GM18858 (cell line): ENCODE data around the gene ERG.

ENCODE experiments used
- ATAC-seq: cut with Tn5 transposase; IDR thresholded peaks from one replicate; pipeline ENCODE4 v1.9.1; 2021; ENCODE audit not compliant: unreplicated experiment

ERG gene

DNA sequence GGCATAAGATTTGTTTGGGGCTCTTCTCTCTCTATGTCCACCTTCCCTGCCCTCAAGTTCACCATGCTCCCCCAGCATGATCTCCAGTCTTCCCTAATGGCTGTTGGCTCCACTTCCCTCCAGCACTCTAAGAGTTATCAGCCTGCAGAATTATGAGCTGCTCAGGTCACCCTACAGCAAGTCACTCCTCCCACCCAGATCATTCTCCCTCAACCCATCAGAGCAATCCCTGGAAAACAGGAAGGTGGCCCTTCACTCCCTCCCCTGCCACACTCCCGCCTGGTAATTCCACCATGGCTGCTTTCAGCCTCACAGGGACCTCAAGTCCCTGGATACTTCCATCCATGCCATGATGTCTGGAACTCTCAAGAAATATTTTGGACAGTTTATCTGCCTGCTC, 137.0 kb downstream of the ERG start:
- no peak for ATAC-seq

DNA sequence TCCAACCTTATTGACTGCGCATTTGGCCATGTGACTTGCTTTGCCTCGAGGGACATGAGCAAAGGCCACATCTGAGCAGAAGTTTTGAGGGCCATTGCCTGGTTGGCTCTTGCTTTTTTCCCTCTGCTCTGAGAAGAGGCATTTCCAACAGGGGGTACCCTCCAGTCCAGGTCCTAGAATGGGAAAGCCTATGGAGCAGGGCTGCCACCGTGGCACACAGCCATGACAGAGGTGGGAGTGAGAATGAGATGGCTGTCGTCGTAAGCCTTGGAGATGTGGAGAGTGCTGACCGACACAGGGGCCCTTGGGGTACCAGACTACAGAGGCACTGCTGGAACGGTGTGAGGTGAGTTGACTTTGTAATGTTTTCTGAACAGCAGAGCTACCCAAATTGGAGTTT, 138.4 kb downstream of the ERG start:
- ATAC-seq, result no peak

DNA sequence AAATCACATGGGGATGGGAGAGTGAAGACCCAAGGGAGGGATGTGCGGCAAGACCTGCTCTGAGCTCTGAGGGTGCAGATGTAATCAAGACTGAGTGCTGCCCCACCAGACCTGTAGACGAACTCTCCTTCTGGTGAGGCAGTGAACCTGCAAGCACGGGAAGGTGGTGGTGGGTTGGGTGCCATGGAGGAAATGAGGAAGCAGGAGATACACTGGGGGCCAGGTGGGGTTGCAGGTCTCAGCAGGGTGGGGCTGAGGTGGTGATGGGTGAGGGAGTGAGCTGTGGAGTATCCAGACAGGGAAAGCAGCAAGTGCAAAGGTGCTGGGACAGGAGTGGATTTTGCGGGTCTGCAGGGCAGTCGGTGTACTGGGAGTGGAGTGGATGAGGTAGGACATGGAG, 139.2 kb downstream of the ERG start:
- no peak for ATAC-seq

DNA sequence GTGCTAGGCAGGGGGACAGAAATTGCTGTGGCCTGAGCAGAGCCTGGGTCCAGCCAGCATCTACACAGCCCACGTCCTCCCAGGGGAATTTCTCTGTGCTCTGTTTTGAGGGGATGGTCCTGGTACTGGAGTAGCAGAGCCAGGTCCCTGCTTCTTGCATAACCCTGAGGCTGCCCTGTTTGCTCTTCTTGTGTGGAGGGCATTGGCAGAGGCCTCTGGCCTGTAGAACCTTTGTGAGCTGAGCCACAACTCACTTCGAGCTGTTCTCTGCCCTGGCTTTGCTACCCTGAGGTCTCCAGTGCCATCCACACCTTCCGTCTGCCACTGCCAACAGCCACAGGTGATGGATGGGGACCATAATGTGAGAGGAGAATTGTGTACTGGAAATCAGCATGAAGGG, 139.6 kb downstream of the ERG start:
- no peak for ATAC-seq

DNA sequence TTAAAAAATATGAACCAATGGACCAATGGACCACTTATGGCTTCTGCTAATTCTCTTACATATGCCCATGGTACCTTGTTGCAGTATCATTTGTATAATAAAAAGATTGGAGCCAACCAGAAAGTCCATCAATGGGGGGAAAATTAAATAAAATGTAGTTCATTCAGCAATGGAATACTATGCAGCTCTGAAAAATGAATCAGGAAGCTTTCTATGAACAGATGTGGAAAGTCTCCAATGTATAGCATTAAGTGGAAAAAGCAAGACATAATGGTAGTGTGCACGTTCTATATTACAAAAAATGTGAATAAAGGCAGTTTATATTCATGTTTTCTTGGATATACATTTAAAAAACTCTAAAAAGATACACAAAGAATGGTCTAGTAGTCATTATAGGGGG, 140.2 kb downstream of the ERG start:
- ATAC-seq, result no peak

DNA sequence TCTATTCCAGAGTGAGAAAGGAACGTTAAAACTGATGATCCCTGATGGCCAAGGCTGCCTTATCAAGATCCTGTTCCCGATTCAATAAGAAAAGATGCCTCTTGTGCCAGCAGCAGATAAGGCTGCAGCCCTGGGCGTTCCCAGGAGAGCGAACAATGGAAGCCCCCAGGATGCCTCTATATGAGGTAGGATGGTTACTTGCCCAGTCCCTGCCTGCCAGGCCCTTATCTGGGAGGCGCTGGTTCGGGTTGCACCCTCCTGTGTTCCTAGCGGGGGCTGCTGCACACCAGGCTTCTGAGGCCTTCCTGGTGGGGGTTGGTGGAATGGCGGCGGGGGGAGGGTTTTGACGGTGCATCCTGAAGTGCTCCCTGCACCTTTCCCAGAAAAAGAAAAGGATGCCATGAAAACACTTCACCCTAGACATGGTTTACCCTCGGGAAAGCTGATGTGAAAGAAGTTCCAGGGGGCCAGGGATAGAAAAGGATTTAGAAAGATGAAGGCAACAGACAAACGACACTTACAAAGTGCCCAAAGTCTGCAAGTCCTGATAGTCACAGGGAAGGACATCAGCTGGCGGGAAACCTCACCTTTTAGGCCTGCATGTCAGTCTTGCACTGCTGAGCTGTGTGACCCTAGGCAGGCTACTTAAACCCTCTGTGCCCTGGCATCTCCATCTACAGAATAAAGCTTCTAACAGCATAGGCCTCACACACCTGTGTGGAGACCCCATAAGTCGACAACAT, 141.2 kb downstream of the ERG start:
- no peak for ATAC-seq

DNA sequence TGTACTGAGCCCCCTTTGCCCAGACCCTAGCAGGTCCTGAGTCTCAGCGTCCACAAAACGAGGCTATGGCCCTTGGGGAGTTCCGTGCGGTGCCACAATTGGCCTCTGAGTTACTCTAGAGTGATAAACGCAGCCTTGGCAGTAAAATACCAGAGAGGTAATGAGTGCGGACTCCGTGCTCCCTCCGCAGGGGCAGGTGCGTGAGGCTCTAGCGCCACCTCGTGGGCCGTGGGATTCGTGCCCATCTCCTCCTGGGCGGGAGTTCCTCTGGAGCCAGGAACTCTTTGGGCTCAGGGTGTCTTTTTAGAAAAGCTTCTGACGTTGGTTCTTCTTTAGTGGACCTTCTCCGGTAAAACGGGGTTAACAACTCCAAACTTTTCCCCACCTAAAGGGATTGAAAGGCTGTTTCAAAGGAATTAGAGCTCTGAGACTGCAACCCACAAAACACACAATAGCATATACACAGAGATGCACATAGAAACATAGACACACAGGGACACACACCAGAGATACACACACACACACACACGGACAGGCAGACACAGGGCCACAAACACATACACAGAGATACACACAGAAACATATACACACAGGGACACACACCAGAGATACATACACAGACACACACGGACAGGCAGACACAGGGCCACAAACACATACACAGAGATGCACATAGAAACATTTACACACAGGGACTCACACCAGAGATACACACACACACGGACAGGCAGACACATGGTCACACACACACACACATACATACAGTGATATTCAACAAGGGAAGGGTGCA, 142.1 kb downstream of the ERG start:
- ATAC-seq, result no peak

DNA sequence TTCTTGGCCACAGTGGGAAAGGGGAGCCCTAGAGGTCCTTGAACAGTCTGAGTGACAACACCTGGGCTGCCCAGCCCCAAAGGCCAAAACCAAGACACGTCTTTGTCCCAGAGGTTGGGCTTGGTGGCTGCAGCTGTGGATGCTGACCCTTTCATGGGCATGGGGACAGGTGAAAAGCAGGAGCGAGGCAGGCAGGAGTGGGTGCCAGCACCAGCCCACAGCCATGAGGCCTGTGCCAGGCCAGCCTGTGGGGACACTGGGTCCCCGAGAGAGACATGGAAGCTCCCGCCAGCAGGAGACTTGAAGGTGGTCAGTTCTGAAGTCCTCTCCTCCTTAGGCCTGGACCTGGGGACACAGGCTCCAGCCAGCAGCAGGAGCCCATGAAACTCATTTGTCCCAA, 142.9 kb downstream of the ERG start:
- ATAC-seq, result no peak

DNA sequence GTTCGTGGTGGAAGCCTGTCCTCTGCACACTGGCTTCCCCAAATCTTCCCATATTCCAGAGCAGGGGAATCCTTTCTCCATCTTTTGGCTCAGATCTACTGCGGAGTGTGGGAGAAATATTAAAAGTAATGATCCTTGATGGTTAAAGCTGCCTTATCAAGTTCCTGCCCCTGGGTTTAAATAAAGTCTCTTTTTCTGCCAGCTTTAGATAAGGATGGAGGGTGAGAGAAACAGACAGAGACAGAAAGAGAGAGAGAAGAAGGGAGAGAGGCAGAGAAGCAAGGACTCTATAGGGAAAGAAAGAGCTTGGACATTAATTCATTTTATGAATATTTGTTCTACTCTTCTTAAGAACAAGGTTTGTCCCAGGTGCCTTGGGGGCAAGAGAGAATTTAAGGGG, 143.5 kb downstream of the ERG start:
- no peak for ATAC-seq

DNA sequence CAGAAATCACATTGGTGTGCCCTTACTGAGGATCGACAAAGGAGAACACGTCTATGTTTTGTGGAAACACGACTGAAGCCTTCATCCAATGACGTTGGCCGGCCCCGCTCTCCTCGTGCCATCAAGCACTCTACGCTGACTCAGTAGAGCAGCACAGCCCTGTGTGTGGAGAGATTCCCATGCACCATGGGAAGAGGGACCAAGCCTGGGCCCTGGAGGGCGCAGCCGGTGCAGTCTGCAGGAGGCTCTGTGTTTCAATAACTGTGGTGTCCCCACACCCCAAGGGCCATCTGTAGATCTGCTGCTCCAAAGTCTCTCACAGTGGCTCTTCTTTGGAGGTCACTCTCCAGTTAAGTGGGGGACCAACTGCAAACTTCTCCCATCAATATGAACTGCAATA, 144.0 kb downstream of the ERG start:
- ATAC-seq, result no peak

DNA sequence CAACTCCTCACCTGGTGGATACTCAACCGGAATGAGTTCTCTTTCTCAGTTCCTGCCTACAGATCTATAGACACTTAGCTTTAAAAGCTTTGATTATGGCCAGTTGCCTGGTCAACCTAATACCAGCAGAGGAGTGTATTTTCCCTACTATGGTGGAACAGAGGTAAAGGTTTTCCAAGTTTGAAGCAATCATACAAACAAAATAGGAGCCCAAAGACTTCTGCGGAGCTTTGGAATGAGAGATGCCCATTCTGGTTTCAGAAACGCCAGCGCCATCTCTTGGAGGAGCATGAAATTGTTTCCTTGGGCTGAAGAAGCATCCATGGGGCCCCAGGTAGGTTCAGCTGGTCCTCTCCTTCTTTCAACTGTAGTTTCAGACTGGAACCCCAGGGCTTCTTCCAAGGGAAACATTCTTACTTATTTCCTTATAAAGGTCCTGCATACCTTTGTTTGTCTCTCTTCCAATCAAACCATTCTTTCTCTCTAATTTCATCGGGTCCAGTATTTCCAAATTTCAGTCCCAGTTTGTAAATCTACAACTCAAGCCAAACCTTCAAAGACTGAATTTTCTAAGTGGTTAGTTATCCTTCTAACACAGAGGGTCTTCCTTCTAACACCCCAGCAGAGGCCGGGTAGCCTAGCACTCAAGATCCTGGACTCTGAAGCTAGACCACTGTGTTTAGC, 145.6 kb downstream of the ERG start:
- no peak for ATAC-seq

DNA sequence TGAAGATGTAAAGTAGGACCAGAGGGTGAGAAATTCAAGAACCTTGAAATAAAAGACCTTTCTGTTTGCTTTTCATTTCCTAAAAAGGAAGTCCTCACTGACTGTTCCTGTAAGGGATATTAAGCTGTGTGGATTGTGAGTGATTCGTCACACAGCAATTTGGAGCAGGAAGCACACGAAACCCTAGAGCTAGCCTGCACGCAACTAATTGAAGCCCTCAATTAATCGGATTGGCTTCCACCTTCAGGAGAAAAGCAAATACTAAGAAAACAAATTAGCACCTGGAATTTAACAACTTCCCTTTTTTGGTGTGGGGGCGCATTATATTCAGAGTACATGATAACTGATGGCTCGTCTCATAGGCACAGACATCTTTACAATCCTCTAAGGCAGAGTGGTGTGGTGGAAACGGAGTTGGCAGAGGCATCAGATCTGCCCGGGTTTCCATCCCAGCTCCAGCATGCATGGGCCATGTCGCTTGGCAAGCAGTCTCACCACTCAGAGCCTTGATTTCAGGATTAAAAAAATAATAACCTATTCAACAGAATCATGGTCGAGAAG, 146.2 kb downstream of the ERG start:
- no peak for ATAC-seq

DNA sequence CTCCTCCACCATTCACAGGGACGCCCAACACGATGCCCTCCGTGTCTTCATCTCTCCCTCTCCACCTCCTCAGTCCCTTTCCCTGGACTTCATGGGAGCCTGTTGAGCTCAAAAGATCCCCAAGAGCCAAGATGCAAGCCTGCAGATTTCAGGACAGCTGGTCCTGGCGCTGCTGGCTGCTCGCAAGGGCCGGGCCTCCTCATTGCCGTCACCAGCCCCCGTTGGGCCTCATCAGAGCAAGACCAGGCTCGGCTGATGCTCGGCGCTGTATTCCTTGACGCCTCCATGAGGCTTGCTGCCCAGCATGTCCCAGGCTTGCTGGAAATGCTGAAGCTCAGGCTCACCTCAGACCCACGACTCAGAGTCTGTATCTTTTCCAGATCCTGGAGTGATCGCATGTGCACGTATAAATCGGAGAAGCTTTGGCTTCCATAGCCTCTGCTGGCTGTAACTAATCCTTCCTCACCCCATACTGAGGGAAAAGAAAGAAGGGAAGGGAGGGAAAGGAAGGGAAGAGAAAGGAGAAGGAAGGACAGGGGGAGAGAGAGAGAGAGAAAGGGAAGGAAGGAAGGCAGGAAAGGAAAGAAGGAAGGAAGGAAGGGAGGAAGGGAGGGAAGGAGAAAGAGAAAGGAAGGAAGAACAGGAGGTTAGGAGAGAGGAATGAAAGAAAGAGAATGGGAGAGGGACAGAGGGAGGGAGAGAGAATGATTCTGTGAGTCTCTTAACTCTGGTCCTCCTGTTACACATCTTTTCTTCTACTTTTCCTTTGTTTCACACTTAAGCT, 146.9 kb downstream of the ERG start:
- ATAC-seq, result no peak

DNA sequence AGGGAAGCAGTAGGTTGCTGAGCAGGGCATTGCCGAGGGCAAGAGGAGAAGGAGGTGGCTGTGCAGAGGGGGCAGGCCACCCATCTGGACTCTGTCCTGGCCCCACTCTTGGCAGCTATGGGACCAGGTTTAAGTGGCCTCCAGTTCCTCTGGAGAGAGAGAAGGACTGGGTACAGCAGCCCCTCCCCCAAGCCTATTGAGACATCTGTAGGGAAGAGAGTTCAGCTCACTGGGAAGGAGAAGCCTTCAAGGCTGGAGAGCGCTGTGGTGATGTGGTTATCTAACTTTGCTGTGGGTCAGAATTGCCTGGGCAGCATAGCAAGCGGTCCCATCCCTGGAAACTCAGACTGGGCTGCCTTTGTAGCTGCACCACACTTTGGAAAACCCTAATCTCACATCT, 147.6 kb downstream of the ERG start:
- no peak for ATAC-seq

DNA sequence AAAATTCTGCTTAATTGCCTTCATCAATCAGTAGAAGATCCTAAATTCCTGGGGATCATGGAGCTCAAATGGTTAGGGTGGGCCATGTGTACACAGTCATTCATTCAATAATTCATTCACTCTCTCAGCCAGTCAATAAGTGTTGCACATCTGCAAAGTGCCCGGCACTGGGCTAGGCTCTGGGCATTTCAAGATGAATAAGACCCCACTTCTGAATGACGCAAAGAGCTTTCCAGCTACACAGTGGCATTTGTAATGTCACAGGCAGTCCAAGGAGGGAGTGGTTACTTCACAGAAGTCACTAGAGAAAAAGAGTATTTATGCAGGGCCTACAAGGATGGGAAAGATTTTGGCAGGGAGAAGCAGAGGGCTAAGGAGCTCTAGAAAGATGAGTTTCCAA, 148.3 kb downstream of the ERG start:
- ATAC-seq, result no peak

DNA sequence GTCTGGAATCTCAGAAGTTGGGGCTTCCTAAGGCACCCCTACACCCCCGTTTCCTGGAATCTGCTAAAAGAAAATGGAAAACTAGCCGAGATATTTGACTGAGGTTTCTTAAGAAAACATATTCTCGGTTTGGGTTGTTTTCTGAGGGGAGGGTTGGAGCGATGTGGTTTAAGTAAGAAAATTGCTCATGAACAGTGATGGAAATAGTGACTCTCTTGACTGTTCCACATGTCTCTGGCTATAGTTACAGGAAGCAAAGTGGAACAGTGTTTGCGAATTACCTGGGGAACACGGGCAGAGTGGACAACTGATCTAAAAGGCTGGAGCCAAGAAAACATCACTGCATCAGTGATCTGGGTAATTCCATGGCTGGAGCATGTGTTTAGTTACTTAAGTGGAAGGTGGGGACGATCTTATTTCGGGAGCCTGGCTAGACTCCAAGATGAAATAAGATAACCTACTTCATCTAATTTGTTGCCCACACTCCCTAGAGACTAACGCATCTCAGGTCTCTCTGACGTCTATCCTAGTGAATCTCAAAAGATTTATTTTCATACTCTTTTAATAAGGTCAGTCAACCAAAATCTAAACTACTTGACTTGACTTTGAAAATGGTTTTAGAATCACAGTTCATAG, 149.0 kb downstream of the ERG start:
- no peak for ATAC-seq

DNA sequence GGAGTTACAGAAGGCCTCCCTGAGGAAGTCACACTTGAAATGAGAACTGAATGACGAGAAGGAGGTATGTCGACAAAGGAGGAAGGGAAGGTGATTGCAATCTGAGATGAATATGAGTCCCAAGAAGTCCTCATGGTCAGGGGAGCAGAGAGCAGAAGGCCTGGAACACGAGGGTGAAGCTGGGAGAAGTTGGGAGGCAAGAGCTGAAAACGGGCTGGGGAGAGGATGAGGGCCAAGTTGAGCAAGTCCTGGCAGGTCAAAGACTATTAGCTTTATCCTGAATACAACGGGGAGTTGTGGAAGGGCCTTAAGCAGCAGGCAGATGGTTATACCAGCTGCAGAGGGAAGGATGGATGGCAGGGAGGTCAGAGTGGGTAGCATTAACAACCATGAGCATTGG, 152.0 kb downstream of the ERG start:
- ATAC-seq, result no peak

DNA sequence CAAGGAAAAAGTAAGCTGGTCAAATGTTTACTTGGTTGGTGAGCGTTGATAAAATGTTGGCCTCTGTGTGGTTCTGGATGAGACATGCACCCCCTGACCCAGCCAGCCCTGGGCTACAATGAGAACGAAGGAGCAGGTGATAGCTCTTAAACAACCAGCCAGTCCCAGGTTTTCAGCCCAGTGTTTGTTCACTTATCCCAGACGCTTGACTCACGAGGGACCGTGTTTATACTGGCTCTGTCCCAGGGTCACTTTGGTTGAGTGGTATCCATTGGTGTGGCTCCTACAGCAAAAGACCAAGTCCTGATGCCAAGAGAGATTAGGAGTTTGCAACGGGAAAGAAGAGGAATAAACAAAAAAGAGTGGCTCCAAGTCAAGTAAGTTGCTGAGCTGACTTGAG, 154.6 kb downstream of the ERG start:
- ATAC-seq, result no peak

DNA sequence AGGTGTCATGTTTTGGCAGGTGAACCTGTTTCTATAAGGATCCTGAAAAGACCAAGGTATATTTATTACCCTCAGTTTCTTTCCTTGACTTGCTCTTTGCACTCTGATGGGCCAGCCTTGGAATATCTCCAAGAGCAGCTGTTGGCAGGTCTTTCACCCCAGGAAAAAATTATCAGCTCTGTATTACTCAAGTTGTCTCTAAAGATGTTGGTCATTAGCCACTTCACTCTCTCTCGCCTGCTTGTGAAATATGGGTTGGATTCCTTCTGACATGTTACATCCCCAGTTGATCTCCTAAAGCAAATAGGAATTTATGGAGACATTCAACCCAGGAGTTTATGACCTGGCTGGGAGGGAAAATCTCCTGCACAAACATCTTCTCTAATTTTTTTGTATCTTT, 155.5 kb downstream of the ERG start:
- no peak for ATAC-seq

DNA sequence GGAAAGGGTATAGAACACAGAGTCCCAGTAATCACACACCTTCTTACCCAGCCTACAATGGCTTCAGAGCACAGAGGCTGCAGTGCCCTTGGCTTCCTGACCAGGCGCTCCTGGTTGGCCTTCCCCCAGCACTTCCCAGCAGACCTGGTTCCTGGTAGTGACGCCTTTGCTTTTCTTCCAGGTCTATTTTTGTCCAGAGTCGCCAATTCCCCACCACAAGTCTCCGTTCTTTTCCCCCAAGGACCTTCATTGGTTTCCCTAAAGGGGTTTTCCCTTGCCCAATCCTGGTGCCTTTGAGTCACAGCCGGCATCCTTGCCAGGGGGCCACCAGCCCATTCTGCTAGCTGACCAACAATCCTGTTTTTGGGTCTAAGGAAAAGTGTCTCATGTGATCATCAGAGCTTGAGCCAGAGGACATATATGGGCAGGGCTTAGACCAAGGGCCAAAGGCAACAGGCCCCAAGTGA, 156.7 kb downstream of the ERG start:
- no peak for ATAC-seq
